ENCODE results near the gene MRPL54.

DNA sequence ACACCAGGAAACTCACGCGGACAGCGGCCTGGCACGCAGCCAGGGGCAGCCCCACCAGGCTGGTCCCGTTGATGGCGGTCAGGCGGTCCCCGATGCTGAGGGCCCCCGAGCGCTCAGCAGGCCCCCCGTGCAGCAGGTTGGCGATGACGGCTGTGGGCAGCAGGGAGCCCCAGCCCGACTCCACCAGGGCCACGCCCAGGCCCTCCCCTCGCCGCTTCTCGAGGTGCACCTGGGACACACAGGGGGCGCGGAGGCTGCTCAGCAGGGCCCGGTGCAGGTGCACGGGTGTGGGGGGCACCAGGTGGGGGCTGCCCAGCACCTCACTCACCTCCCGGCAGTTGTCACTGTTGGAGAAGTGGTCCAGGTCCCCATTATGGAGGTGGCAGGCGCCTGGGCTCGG is 10.0 kb upstream of the MRPL54 start:
- TF ChIP-seq EZH2 (IDR thresholded peaks at IDR 0.05; ENCODE audit: insufficient read depth, poor library complexity, severe bottlenecking), result no peak
- no peak for TF ChIP-seq EZH2phosphoT487 (IDR thresholded peaks at IDR 0.05; ENCODE audit: insufficient read depth, low read depth)
